ENCODE data around the gene FCF1. TPM values are rescaled to one million over a fixed set of nuclear protein-coding genes. Genes with fewer than 3 reads are reported as not detected.

The FCF1 gene
- polyA plus RNA-seq, 1 experiment, result 78.5 TPM

DNA sequence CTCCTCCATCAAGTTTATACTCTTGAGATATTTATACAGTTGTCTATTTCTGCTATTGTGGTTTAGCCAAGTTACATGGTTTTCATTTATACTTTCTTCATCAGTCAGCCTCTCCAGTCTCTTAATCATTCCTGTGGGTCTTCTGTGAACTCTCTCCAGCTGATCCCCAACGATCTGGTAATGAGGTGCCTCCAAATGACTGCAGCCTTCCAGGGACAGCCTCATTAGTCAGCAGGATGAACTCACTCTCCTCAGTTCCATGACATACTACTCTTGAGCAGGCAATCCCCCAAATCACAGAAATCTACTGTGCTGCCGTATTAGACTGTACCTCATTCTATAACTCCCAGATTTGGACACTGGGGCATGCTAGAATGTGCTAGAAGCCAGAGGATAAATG is 15.4 kb upstream of the FCF1 start:
- ChIA-PET POLR2A (no interaction called here), CTCF (interaction anchor here (1.1 kb wide), 1 partner anchor 89 kb away, joined by 3 read pairs; no protein-coding TSS in a partner anchor)
- peaks cover 6% of the 10 kb centered on the region for H3K9me3 ChIP-seq (ENCODE audit: control insufficient read depth, insufficient read depth, low read length)
- peak overlapping the region; percentile 25 for H3K27ac ChIP-seq (ENCODE audit: low read depth, low read length)
- H3K4me3 ChIP-seq (ENCODE audit: low read depth, low read length), result no peak overlapping the region
- DNase-seq (ENCODE audit: low read depth, low spot score), result peak; percentile 59
- H3K27me3 ChIP-seq (ENCODE audit: control insufficient read depth, insufficient read depth, low read length), result no peaks in the 10 kb centered on the region
- TF ChIP-seq CTCF (IDR thresholded peaks at IDR 0.05; ENCODE audit: low read depth, low read length), result no peak

- peak overlapping the region; percentile 25 for H3K27ac ChIP-seq (ENCODE audit: low read depth, low read length)
- CTCF ChIA-PET, result interaction anchor here (0.6 kb wide), 1 partner anchor 10 kb away, joined by 4 read pairs; no protein-coding TSS in a partner anchor
- H3K27me3 ChIP-seq (ENCODE audit: control insufficient read depth, insufficient read depth, low read length), result no peaks in the 10 kb centered on the region
- POLR2A ChIA-PET, result no interaction called here
- no peak overlapping the region for H3K4me3 ChIP-seq (ENCODE audit: low read depth, low read length)
- peak; percentile 26; the same call in 1 of the 2 replicates for TF ChIP-seq CTCF (IDR thresholded peaks at IDR 0.05; ENCODE audit: low read depth, low read length)
- peaks cover 6% of the 10 kb centered on the region for H3K9me3 ChIP-seq (ENCODE audit: control insufficient read depth, insufficient read depth, low read length)
- DNase-seq (ENCODE audit: low read depth, low spot score), result no peak
Measured at GRCh38 chr14:74697976-74698375, 15.0 kb upstream of the FCF1 start.

DNA sequence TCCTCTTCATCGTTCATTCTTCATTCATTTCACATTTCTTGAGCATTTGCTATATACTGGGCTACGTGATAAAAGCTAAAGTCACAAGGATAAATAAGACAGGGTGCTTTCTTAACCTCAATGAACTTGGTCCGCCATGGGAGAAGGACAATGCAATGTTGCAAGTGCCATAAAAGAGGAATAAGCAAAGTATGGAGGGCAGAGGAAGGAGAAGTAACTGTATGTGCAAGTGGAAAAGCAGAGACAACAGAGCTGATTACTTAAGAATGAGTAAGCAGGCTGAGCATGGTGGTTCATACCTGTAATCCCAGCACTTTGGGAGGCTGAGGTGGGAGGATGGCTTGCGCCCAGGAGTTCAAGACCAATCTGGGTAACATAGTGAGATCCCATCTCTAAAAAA is 14.5 kb upstream of the FCF1 start:
- TF ChIP-seq CTCF (IDR thresholded peaks at IDR 0.05; ENCODE audit: low read depth, low read length), result no peak
- H3K27ac ChIP-seq (ENCODE audit: low read depth, low read length), result no peak overlapping the region
- no peaks in the 10 kb centered on the region for H3K27me3 ChIP-seq (ENCODE audit: control insufficient read depth, insufficient read depth, low read length)
- ChIA-PET CTCF (interaction anchor here (0.6 kb wide), 1 partner anchor 9 kb away, joined by 4 read pairs; no protein-coding TSS in a partner anchor), POLR2A (no interaction called here)
- peaks cover 6% of the 10 kb centered on the region for H3K9me3 ChIP-seq (ENCODE audit: control insufficient read depth, insufficient read depth, low read length)
- no peak overlapping the region for H3K4me3 ChIP-seq (ENCODE audit: low read depth, low read length)
- DNase-seq (ENCODE audit: low read depth, low spot score), result no peak

DNA sequence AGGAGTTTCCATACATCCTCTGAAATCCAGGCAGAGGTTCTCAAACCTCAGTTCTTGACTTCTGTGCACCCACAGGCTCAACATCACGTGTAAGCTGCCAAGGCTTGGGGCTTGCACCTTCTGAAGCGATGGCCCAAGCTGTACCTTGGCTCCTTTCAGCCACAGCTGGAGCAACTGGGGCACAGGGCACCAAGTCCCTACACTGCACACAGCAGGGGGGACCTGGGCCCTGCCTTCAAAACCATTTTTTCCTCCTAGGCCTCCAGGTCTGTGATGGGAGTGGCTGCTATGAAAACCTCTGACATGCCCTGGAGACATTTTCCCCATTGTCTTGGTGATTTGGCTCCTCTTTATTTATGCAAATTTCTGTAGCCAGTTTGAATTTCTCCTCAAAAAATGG is 10.7 kb upstream of the FCF1 start:
- no peak overlapping the region for H3K4me3 ChIP-seq (ENCODE audit: low read depth, low read length)
- no peaks in the 10 kb centered on the region for H3K27me3 ChIP-seq (ENCODE audit: control insufficient read depth, insufficient read depth, low read length)
- H3K9me3 ChIP-seq (ENCODE audit: control insufficient read depth, insufficient read depth, low read length), result peaks cover 6% of the 10 kb centered on the region
- DNase-seq (ENCODE audit: low read depth, low spot score), result no peak
- TF ChIP-seq CTCF (IDR thresholded peaks at IDR 0.05; ENCODE audit: low read depth, low read length), result no peak
- ChIA-PET CTCF (interaction anchor here (0.6 kb wide), 1 partner anchor 871 kb away, joined by 5 read pairs; no protein-coding TSS in a partner anchor), POLR2A (no interaction called here)
- no peak overlapping the region for H3K27ac ChIP-seq (ENCODE audit: low read depth, low read length)

GRCh38 chr14:74703043-74703442 is 9.9 kb upstream of the FCF1 start:
- ChIA-PET POLR2A (no interaction called here), CTCF (interaction anchor here (0.9 to 1.3 kb wide), 2 partner anchors 90 to 158 kb away, joined by 3 to 4 read pairs; no protein-coding TSS in a partner anchor)
- H3K4me3 ChIP-seq (ENCODE audit: low read depth, low read length), result no peak overlapping the region
- no peak overlapping the region for H3K27ac ChIP-seq (ENCODE audit: low read depth, low read length)
- DNase-seq (ENCODE audit: low read depth, low spot score), result no peak
- no peaks in the 10 kb centered on the region for H3K27me3 ChIP-seq (ENCODE audit: control insufficient read depth, insufficient read depth, low read length)
- H3K9me3 ChIP-seq (ENCODE audit: control insufficient read depth, insufficient read depth, low read length), result peaks cover 6% of the 10 kb centered on the region
- TF ChIP-seq CTCF (IDR thresholded peaks at IDR 0.05; ENCODE audit: low read depth, low read length), result no peak
